Measurements from ENCODE around the gene BACH2. TPM values are rescaled to one million over a fixed set of nuclear protein-coding genes. Genes with fewer than 3 reads are reported as not detected.

BACH2 gene
- total RNA-seq, 1 donor = under 0.01 TPM

GRCh38 chr6:90144928-90145555, 151.6 kb downstream of the BACH2 start:
- TF ChIP-seq, protein P1, sequence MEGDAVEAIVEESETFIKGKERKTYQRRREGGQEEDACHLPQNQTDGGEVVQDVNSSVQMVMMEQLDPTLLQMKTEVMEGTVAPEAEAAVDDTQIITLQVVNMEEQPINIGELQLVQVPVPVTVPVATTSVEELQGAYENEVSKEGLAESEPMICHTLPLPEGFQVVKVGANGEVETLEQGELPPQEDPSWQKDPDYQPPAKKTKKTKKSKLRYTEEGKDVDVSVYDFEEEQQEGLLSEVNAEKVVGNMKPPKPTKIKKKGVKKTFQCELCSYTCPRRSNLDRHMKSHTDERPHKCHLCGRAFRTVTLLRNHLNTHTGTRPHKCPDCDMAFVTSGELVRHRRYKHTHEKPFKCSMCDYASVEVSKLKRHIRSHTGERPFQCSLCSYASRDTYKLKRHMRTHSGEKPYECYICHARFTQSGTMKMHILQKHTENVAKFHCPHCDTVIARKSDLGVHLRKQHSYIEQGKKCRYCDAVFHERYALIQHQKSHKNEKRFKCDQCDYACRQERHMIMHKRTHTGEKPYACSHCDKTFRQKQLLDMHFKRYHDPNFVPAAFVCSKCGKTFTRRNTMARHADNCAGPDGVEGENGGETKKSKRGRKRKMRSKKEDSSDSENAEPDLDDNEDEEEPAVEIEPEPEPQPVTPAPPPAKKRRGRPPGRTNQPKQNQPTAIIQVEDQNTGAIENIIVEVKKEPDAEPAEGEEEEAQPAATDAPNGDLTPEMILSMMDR (IDR thresholded peaks at IDR 0.05; ENCODE audit: insufficient read depth, low read depth, low read length) = no peak
- no peak overlapping the region for H3K4me3 ChIP-seq (ENCODE audit: low read depth, low read length)
- no peak for DNase-seq (ENCODE audit: low read depth)

DNA sequence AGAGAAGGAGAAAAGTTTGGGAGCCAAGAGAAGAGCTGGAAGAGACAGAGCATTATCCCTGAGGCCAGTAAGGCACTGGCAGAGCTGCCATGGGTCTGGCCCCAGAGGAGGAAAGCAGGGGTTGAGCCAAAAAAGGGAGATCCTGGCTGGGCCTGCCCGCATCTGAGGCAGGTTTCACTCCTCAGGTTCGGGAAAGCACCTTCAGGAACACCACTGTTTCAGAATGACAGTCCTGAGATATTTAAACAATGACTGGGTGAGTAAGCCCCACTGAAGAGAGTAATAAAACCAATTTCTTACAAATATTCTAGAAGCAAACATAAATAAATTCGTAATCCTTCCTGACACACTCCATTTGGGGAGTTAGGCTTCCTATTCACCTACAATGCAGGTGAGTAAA, 152.2 kb downstream of the BACH2 start:
- no peak overlapping the region for H3K4me3 ChIP-seq (ENCODE audit: low read depth, low read length)
- no peak for DNase-seq (ENCODE audit: low read depth)
- TF ChIP-seq, protein P1 (IDR thresholded peaks at IDR 0.05; ENCODE audit: insufficient read depth, low read depth, low read length) = no peak

GRCh38 chr6:90140683-90141082, 156.0 kb downstream of the BACH2 start:
- H3K4me3 ChIP-seq (ENCODE audit: low read depth, low read length) = no peak overlapping the region
- no peak for DNase-seq (ENCODE audit: low read depth)
- TF ChIP-seq, protein P1 (IDR thresholded peaks at IDR 0.05; ENCODE audit: insufficient read depth, low read depth, low read length) = no peak

- TF ChIP-seq, protein P1 (IDR thresholded peaks at IDR 0.05; ENCODE audit: insufficient read depth, low read depth, low read length) = no peak
- no peak overlapping the region for H3K4me3 ChIP-seq (ENCODE audit: low read depth, low read length)
- DNase-seq (ENCODE audit: low read depth) = no peak
Observed at GRCh38 chr6:90139272-90139817, 157.3 kb downstream of the BACH2 start.

- DNase-seq (ENCODE audit: low read depth) = no peak
- no peak overlapping the region for H3K4me3 ChIP-seq (ENCODE audit: low read depth, low read length)
- TF ChIP-seq, protein P1 (IDR thresholded peaks at IDR 0.05; ENCODE audit: insufficient read depth, low read depth, low read length) = no peak
Observed at GRCh38 chr6:90136837-90137568, 159.6 kb downstream of the BACH2 start.

DNA sequence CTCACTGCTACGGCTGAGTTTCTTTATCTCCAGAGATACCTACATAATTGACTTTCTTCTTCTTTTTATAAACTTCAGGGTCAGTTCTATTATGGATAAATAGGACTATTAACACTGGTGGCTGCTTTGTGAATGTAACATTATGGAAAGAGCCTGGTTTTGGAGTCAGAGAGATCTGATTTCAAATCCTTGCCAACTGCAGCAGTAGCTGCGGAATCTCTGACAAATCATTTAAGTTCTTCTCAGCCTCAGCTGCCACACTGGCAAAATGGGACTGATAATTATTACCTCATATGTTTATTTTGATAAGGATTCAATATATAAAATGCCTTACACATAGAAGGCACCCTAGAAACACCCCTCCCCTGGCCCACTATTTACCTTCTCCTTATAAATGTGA, 160.5 kb downstream of the BACH2 start:
- DNase-seq (ENCODE audit: low read depth) = no peak
- H3K4me3 ChIP-seq (ENCODE audit: low read depth, low read length) = no peak overlapping the region

More for the DNA sequence above, 160.5 kb downstream of the BACH2 start:
- TF ChIP-seq, protein P1 (IDR thresholded peaks at IDR 0.05; ENCODE audit: insufficient read depth, low read depth, low read length) = no peak

Measured in fibroblast of villous mesenchyme (primary cell).